Smooth muscle cell (in vitro differentiated cells): ENCODE measurements around the gene ADAMTS2. TPM values are rescaled to one million over a fixed set of nuclear protein-coding genes. Genes with fewer than 3 reads are reported as not detected.

Experiments used
- DNase-seq: peaks from one replicate; lab custom pipeline; 2025; ENCODE audit not compliant: unreplicated experiment; lab: John Stamatoyannopoulos, UW
- H2AFZ ChIP-seq: fragments of 200-600 bp; sonication (generic); 2 replicates; pipeline ENCODE4 v1.6.0; 2016; ENCODE audit warnings: antibody characterized with exemption, low read depth, mild to moderate bottlenecking
- H3F3A ChIP-seq: fragments of 200-600 bp; sonication (generic); 2 replicates; pipeline ENCODE4 v1.6.0; 2017; ENCODE audit warnings: antibody characterized with exemption, low read depth
- H3K27ac ChIP-seq: fragments of 200-600 bp; sonication (generic); 2 replicates; pipeline ENCODE4 v1.5.1; 2016; ENCODE audit warnings: low read depth, mild to moderate bottlenecking
- H3K27me3 ChIP-seq: fragments of 200-600 bp; sonication (generic); 2 replicates; pipeline ENCODE4 v1.6.1; 2016; ENCODE audit warnings: low read depth, mild to moderate bottlenecking
- H3K36me3 ChIP-seq: fragments of 200-600 bp; sonication (generic); 2 replicates; pipeline ENCODE4 v1.5.1; 2016; ENCODE audit warnings: low read depth
- H3K4me1 ChIP-seq: fragments of 200-600 bp; sonication (generic); 2 replicates; pipeline ENCODE4 v1.5.1; 2016; ENCODE audit warnings: low read depth
- H3K4me2 ChIP-seq: fragments of 200-600 bp; sonication (generic); 2 replicates; pipeline ENCODE4 v1.6.0; 2016; ENCODE audit warnings: mild to moderate bottlenecking
- H3K4me3 ChIP-seq: fragments of 200-600 bp; sonication (generic); 2 replicates; pipeline ENCODE4 v1.5.1; 2016; ENCODE audit warnings: mild to moderate bottlenecking
- H3K79me2 ChIP-seq: fragments of 200-600 bp; sonication (generic); 2 replicates; pipeline ENCODE4 v1.6.0; 2016; ENCODE audit warnings: low read depth, mild to moderate bottlenecking
- H3K9ac ChIP-seq: fragments of 200-600 bp; sonication (generic); 2 replicates; pipeline ENCODE4 v1.6.0; 2016; ENCODE audit warnings: low read depth
- H3K9me3 ChIP-seq: fragments of 200-600 bp; sonication (generic); replicated peaks from 2 replicates; pipeline ENCODE4 v1.5.1; 2016; ENCODE audit warnings: low read depth
- H4K20me1 ChIP-seq: fragments of 200-600 bp; sonication (generic); 2 replicates; pipeline ENCODE4 v1.6.0; 2016; ENCODE audit warnings: low read depth
- WGBS: methylation state at CpG from one replicate; pipeline ENCODE4 v1.1.7; 2016; ENCODE audit warnings: low lambda C conversion rate; 5-methylcytosine and 5-hydroxymethylcytosine counted together
- polyA plus RNA-seq: library from polyadenylated mRNA; unstranded; fragments of >200 nt; fragmentation: Nextera tagmentation; extraction: Ambion mirVana; gene quantifications from 2 replicates; pipeline ENCODE4 v1.2.1, GENCODE V29; 2016
- total RNA-seq: library from RNA; depleted of rRNA; stranded (reverse); fragments of >200 nt; gene quantifications from 2 replicates; pipeline ENCODE4 v1.2.3, GENCODE V29; 2014
- TF ChIP-seq, protein P1 (sequence below): fragments of 200-600 bp; sonication (generic); IDR thresholded peaks from 2 replicates; pipeline ENCODE4 v1.5.1; 2017; ENCODE audit warnings: borderline replicate concordance, mild to moderate bottlenecking, antibody characterized with exemption; ENCODE audit not compliant: insufficient read depth, poor library complexity, severe bottlenecking

ADAMTS2 gene
- total and polyA plus RNA-seq, 2 experiments from 2014 or later: 22.8 to 37.5 TPM

GRCh38 chr5:179337796-179338676 lies 7.2 kb downstream of the ADAMTS2 start:
- Histone ChIP-seq H3K36me3 (no peaks in the 10 kb centered on the region), H3K9ac (no peak overlapping the region), H3K27me3 (peaks cover 7% of the 10 kb centered on the region), H3K79me2 (no peaks in the 10 kb centered on the region), H3K27ac (no peak overlapping the region), H4K20me1 (peaks cover 84% of the 10 kb centered on the region), H3K4me1 (peaks cover 5% of the 10 kb centered on the region), H3K9me3 (no peaks in the 10 kb centered on the region), H3K4me3 (no peak overlapping the region), H2AFZ (no peak overlapping the region), H3F3A (no peaks in the 10 kb centered on the region), H3K4me2 (no peak overlapping the region)
- WGBS: 91% methylated on average over 23 of the region's 23 CpGs
- TF ChIP-seq, protein P1, sequence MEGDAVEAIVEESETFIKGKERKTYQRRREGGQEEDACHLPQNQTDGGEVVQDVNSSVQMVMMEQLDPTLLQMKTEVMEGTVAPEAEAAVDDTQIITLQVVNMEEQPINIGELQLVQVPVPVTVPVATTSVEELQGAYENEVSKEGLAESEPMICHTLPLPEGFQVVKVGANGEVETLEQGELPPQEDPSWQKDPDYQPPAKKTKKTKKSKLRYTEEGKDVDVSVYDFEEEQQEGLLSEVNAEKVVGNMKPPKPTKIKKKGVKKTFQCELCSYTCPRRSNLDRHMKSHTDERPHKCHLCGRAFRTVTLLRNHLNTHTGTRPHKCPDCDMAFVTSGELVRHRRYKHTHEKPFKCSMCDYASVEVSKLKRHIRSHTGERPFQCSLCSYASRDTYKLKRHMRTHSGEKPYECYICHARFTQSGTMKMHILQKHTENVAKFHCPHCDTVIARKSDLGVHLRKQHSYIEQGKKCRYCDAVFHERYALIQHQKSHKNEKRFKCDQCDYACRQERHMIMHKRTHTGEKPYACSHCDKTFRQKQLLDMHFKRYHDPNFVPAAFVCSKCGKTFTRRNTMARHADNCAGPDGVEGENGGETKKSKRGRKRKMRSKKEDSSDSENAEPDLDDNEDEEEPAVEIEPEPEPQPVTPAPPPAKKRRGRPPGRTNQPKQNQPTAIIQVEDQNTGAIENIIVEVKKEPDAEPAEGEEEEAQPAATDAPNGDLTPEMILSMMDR: no peak
- no peak for DNase-seq

GRCh38 chr5:179336871-179337795 lies 8.1 kb downstream of the ADAMTS2 start:
- TF ChIP-seq, protein P1: no peak
- Histone ChIP-seq H3K4me1 (no peaks in the 10 kb centered on the region), H3K79me2 (no peaks in the 10 kb centered on the region), H3K27ac (no peak overlapping the region), H3K9ac (no peak overlapping the region), H3K27me3 (no peaks in the 10 kb centered on the region), H3K4me2 (no peak overlapping the region), H3K36me3 (no peaks in the 10 kb centered on the region), H3F3A (no peaks in the 10 kb centered on the region), H3K4me3 (no peak overlapping the region), H3K9me3 (no peaks in the 10 kb centered on the region), H2AFZ (no peak overlapping the region), H4K20me1 (peaks cover 80% of the 10 kb centered on the region)
- DNase-seq: no peak
- 91% methylated on average over 25 of the region's 25 CpGs for WGBS

GRCh38 chr5:179336126-179336870 lies 9.0 kb downstream of the ADAMTS2 start:
- Histone ChIP-seq H2AFZ (no peak overlapping the region), H3K4me1 (no peaks in the 10 kb centered on the region), H4K20me1 (peaks cover 80% of the 10 kb centered on the region), H3F3A (no peaks in the 10 kb centered on the region), H3K4me3 (no peak overlapping the region), H3K36me3 (no peaks in the 10 kb centered on the region), H3K27me3 (no peaks in the 10 kb centered on the region), H3K27ac (no peak overlapping the region), H3K79me2 (no peaks in the 10 kb centered on the region), H3K9me3 (no peaks in the 10 kb centered on the region), H3K9ac (no peak overlapping the region), H3K4me2 (no peak overlapping the region)
- TF ChIP-seq, protein P1: no peak
- DNase-seq: no peak
- WGBS: 92% methylated on average over 36 of the region's 36 CpGs
